Epithelial cell of proximal tubule (primary cell): ENCODE measurements around the gene ITPR1. TPM values are rescaled to one million over a fixed set of nuclear protein-coding genes. Genes with fewer than 3 reads are reported as not detected.

Experiments used
- DNase-seq: peaks from one replicate; pipeline ENCODE4 v3.0.0-alpha.2; 2011; ENCODE audit warnings: low read depth
- H3K4me3 ChIP-seq: 2 replicates; pipeline ENCODE4 v1.5.1; 2011; ENCODE audit warnings: low read depth, mild to moderate bottlenecking, low read length
- total RNA-seq: library from RNA; depleted of rRNA; stranded (reverse); fragments of >200 nt; gene quantifications from 2 replicates; pipeline ENCODE4 v1.2.3, GENCODE V29; 2015
- TF ChIP-seq, protein P1 (sequence below): conservative IDR thresholded peaks from 2 replicates; pipeline ENCODE4 v1.5.1; 2012; ENCODE audit warnings: low read depth, mild to moderate bottlenecking, low read length

ITPR1 gene
- total RNA-seq, 1 donor from 2014 or later, result 4.6 TPM

- H3K4me3 ChIP-seq, result peak overlapping the region; percentile 51
- TF ChIP-seq, protein P1, sequence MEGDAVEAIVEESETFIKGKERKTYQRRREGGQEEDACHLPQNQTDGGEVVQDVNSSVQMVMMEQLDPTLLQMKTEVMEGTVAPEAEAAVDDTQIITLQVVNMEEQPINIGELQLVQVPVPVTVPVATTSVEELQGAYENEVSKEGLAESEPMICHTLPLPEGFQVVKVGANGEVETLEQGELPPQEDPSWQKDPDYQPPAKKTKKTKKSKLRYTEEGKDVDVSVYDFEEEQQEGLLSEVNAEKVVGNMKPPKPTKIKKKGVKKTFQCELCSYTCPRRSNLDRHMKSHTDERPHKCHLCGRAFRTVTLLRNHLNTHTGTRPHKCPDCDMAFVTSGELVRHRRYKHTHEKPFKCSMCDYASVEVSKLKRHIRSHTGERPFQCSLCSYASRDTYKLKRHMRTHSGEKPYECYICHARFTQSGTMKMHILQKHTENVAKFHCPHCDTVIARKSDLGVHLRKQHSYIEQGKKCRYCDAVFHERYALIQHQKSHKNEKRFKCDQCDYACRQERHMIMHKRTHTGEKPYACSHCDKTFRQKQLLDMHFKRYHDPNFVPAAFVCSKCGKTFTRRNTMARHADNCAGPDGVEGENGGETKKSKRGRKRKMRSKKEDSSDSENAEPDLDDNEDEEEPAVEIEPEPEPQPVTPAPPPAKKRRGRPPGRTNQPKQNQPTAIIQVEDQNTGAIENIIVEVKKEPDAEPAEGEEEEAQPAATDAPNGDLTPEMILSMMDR, result no peak
- no peak for DNase-seq
These were observed 257.3 kb downstream of the ITPR1 start for GRCh38 chr3:4750306-4750968.

GRCh38 chr3:4751029-4751501 is 257.9 kb downstream of the ITPR1 start:
- peak overlapping the region; percentile 51 for H3K4me3 ChIP-seq
- TF ChIP-seq, protein P1, result no peak
- DNase-seq, result no peak

DNA sequence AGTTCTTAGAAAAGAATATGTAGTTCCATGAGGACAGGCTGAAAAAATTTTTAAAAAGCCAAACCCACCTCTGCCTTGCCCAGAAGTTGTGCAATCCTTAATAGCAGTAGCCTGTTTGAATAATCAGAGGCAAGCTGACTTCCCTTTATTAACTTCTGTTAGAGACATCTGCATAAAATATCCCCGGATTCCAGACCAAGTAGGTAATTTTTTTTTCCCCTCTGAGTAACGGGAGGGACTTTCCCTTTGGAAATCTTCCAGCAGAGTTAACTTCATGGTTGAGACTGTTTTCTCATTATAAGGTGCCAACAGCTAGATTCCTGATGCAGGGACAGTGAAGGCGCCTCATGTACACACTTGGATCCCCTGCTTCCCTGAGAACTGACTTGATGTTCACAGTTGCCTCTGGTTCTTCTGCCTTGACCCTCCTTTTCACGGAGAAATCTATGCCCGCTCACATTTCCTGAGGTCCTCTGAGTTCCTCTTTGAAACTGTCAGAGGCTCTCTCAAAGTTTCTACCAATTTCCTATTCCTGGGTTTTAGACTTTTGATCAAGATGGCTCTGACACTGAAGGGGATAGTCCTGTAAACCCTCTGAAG is 258.5 kb downstream of the ITPR1 start:
- H3K4me3 ChIP-seq, result peak overlapping the region; percentile 51
- peak; percentile 99 for DNase-seq
- TF ChIP-seq, protein P1, result no peak

- H3K4me3 ChIP-seq, result peak overlapping the region; percentile 12
- peak; percentile 96 for DNase-seq
- TF ChIP-seq, protein P1, result no peak
These were observed 259.3 kb downstream of the ITPR1 start for GRCh38 chr3:4752201-4753072.

GRCh38 chr3:4753073-4753691 is 260.0 kb downstream of the ITPR1 start:
- H3K4me3 ChIP-seq, result no peak overlapping the region
- no peak for DNase-seq
- TF ChIP-seq, protein P1, result no peak

GRCh38 chr3:4754180-4755086 is 261.3 kb downstream of the ITPR1 start:
- no peak overlapping the region for H3K4me3 ChIP-seq
- TF ChIP-seq, protein P1, result no peak
- DNase-seq, result no peak
